ENCODE measurements around the gene COLEC12.

Gene COLEC12

GRCh38 chr18:434410-434809 is 66.1 kb downstream of the COLEC12 start:
- no peak for DNase-seq

DNA sequence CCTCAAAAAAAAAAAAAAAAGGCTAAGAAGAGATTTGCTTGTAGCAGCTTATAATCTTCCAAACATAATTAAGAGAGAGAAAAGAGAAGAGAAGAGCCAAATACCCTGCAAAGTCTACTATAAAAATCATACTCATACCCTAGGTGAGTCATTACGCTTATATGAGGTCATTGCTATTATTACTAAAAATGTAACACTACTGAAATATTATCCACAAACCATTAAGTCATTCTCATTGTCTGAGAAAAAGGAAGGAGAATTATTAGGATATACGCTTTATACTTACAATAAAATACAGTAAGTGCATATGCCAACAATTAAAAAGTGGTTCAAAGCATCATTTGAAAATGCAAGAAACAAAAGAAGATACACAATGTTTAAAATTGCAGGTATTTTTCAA is 66.5 kb downstream of the COLEC12 start:
- DNase-seq, result no peak

- DNase-seq, result no peak
These were observed 67.2 kb downstream of the COLEC12 start for GRCh38 chr18:433298-433697.

DNA sequence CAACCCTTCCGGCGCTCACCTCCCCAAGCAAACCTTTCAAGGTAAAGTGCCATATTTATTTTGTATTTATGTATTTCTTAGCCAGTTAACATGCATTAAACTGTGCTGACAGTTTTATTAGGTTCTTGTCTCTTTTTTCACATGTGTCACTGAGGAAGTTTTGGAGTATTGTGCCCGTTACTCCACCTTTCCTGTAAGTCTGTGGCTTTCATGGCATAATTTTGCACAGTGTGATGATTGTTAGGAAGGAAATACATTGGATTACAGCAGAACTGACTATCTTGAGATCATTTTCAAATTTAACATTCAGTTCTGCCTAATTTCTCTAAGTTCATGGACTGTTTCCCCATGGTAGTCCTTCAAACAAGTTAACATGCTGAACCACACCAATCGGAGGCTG is 67.7 kb downstream of the COLEC12 start:
- DNase-seq, result no peak

- no peak for DNase-seq
These were observed 71.5 kb downstream of the COLEC12 start for GRCh38 chr18:429030-429429.

- DNase-seq, result no peak
These were observed 73.5 kb downstream of the COLEC12 start for GRCh38 chr18:427005-427404.

DNA sequence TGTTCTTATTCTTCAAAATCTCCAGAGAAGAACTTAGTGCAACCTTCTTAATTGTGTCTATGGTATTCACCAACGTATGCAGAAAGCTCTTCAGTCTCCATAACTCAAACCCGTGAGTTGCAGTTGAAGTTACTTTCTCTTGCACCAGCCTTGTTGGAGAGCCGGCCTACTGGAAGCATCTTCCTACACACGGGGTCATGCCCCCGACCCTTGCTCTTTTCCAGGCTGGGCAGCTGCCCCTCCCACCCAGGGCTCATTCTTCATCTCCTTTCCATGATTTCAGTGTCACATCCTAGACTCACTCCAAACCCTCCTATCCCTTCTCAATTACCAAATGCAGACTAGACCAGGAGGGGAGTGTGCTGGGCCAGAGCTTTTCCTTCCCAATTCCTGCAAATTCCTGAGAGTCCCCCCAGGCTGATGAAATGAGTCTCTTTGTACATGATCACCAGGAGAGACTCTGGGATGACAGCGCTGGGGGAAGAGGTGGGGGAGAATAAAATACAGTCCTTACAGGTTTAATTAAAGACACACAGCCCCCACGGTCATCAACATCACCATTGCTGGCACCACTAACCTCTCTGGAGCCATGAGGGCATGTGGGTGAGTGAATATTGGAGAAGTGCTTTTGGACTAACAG is 75.3 kb downstream of the COLEC12 start:
- DNase-seq, result no peak

GRCh38 chr18:424668-425067 is 75.8 kb downstream of the COLEC12 start:
- no peak for DNase-seq

DNA sequence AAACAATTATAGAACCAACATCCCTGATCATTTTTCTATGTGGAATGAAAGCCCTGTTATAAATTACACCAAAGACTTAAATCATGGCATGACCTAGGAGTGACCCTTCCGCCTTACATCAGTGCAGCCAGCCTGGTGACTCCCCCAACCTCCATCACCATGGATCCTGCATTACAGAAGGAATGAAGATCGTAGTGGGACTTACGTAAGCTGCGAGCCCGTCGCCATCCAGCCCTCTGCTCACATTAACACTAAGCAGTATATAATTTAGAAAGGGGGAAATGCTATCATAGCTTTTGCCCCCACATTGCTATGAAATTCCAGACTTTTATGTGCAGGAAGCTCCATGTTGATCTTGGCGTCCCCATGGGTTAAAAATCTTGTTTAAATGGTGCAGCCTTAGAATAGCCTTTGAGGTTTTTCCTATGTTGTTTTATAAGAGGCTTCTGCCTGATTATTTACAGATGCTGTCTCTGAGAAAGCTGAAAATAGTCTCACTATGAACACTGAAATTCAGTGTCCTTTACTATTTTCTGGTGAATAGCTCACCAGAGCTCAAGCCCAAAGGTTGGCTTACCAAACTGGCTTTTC is 76.3 kb downstream of the COLEC12 start:
- no peak for DNase-seq

DNA sequence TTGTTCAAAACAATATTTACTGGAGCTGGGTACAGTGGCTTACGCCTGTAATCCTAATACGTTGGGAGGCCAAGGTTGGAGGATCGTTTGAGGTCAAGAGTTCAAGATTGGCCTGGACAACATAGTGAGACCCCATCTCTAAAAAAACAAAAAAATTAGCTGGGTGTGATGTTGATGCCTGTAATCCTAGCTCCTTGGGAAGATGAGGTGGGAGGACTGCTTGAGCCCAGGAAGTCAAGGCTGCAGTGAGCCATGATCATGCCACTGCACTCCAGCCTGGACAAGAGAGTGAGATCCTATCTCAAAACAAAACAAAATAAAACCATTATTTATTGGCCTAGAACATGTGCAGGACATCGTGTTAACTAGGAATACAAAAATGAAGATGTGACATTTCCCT is 77.5 kb downstream of the COLEC12 start:
- no peak for DNase-seq

DNA sequence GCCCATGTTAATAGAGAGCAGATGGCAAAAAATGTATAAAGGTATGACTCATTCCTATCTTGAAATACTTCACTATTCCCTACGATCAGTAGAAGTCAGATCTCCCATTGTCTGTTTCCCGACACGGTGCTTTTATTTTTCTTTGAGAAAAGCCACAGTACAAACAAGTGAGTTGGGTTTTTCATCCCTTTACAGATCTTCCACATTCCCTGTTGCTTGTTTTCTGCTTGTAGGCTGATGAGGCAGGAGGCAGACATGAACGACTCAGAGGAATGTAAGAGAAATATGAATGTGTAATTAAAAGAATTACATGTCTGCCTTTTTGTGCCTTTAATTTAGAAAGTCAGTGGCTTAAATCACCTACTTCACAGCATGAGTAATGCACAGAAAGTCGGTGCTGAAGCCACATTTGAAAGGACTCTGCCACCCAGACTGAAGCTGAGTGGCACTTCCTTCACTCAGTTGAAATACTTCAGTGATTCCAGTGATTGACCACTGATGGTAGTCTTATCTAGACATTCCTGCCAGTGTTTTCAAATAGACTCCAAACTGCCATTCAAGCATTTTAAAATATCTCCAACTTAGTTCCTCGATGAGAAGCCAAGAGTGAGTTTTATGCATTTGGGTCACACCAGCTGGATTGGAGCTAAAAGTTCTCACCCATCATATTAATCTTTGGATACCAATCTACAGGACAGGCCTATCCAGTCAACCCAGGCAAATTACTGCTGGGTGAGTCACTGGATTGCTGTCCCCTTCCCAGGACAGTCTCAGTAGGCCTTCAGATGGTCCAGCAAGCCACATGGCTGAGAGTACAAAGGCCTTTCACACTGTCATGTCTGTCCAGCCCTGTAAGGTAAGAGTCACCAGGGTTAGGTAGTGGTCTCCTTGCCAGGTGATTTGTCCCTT is 79.0 kb downstream of the COLEC12 start:
- no peak for DNase-seq

DNA sequence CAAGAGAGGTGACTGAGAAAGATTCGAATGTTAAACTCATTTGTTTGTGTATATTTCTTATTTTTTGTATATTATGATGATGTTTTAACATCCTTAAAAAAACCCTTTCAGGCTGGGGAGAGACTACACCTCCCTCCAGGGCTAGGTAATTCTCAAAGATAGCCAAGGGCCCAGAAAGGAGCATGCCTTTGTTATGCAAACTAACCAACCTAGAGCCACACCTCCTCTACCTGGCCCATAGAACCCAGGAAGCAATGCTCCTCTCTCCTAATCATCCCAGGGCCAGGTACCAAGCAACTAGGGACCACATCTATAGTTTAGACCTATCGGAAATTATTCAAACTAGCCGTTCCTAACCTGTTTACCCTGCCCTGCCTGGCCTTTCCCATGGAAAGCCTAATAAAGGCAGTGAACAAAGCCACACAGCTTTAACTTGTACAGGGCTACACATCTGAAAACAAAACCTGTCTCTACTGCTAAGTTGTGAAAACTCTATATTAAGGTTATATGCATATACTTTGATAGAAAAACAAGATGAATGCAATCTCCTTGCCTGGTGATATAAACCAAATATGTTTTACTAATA is 79.7 kb downstream of the COLEC12 start:
- no peak for DNase-seq

- DNase-seq, result no peak
These were observed 80.8 kb downstream of the COLEC12 start for GRCh38 chr18:419541-420175.

GRCh38 chr18:417495-417894 is 83.0 kb downstream of the COLEC12 start:
- DNase-seq, result no peak

GRCh38 chr18:416930-417329 is 83.6 kb downstream of the COLEC12 start:
- DNase-seq, result no peak

GRCh38 chr18:415617-416612 is 84.6 kb downstream of the COLEC12 start:
- no peak for DNase-seq

DNA sequence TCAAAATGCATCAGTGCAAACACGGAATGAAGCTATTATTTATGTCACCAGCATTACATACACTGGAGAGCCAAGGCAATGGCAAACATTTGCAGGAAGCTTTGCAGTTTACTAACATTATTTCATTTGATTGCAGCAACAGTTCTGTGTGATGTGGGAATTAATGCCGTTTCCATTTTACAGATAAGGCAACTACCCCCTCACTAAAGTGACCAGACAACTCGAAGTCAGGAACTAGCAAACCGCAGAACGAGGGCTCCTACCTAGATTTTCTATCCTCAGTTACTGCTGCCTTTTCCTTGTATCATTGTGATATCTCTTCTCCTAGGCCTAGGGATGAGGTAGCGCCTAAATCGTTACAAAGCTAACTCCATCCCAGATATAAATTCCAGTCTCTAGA is 85.5 kb downstream of the COLEC12 start:
- no peak for DNase-seq

DNA sequence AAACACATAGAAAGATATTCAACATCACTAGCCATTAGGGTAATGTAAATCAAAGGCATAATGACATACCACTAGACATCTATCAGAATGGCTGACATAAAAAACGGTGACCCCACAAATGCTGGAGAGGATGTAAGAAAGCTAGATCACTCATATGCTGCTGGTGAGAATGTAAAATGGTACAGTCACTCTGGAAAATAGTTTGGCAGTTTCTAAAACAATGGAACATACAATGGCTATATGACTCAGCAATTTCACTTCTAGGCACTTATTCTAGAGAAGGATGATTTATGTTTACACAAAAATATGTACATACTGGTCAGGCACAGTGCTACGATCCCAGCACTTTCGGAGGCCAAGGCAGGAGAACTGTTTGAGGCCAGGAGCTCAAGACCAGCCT is 87.3 kb downstream of the COLEC12 start:
- no peak for DNase-seq

DNA sequence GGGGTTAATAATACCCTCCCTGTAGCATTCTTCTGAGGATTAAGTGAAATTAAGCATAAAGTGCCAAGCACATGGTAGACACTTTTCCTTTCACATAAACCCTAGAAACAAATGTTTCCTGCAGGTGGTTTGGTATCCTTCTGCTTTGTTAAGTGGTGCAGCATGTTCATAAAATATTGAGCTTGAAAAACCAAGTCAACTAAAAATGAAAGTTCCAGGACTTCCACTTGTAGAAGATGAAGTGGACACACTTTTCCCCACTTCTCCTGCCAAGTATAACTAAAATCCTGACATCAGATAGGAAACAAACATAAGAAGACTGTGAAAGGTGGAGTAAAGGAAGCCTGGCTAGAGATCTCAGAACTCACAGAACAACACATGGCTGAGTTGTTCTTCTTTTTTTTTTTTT is 90.5 kb downstream of the COLEC12 start:
- DNase-seq, result no peak

- no peak for DNase-seq
These were observed 92.1 kb downstream of the COLEC12 start for GRCh38 chr18:408367-408766.

GRCh38 chr18:407626-408224 is 92.8 kb downstream of the COLEC12 start:
- DNase-seq, result no peak

Data from GDM1 (cell line).